Heart left ventricle (tissue), 13 donors: ENCODE data around the gene PCBD1.

Experiments
- CTCF ChIP-seq, 12 donors: fragments of 200-600 bp; sonication (generic) in 4 of 12; IDR thresholded peaks; one replicate each; pipeline versions ENCODE4 v1.5.0 to v1.8.0; 2018 to 2022; ENCODE audit warnings: antibody characterized with exemption in 12 of 12, mild to moderate bottlenecking in 5 of 12
- POLR2A ChIP-seq, 2 donors: fragments of 450-650 bp; IDR thresholded peaks; one replicate each; pipeline ENCODE4 v1.6.1; 2017; ENCODE audit warnings: antibody characterized with exemption in 2 of 2, mild to moderate bottlenecking in 2 of 2, moderate library complexity in 2 of 2
- donor health status: ischemic (EF 13 %, LVEDD 7.1; RV severe dilation, severe dysfunction).
- donor health status: DM: no; HTN: yes; CAD: no.
- donor health status: DM: no; HTN: no; CAD: no.
- donor health status: ischemic (EF 25% LVEDD 6.9; RV normal size, moderate dysfunction).
- donor health status: ischemic (EF 25% LVEDD 5.7; RV mildly dilated, moderate dysfunction).
- donor health status: ischemic (EF 35%, LVEDD 5.7; RV mildly dilated, moderate dysfunction).
- donor health status: nonischemic (EF 11% LVEDD 7.7; RV severe dilation, severe dysfunction).
- donor health status: DM: yes; HTN: yes; CAD: no.
- donor health status: PGD.
- donor health status: ischemic (EF 29% LVEDD 5.4; RV normal size, mild dysfunction).
- donor health status: nonischemic (EF 23%, LVEDD 6.1; RV moderate dilation, normal function).

- TF ChIP-seq CTCF (IDR thresholded peaks at IDR 0.05) (no peak), POLR2A (IDR thresholded peaks at IDR 0.05) (no peak)
Observed at GRCh38 chr10:70920519-70920918, 32.2 kb upstream of the PCBD1 start.
